Measurements from ENCODE around the gene PPARG. TPM values are rescaled to one million over a fixed set of nuclear protein-coding genes. Genes with fewer than 3 reads are reported as not detected.
A peak's percentile ranks its signal among the peaks of the same experiment; 100 is the strongest.

Gene PPARG
- total RNA-seq, 1 experiment from 2014 or later = 71.6 TPM

- DNase-seq (ENCODE audit: low read depth, low spot score) (no peak), ATAC-seq (peak; percentile 64)
- Histone ChIP-seq H4K20me1 (ENCODE audit: insufficient read depth) (no peaks in the 10 kb centered on the region), H3K9ac (ENCODE audit: low read length) (peak overlapping the region; percentile 84), H3K9me2 (ENCODE audit: insufficient read depth) (no peaks in the 10 kb centered on the region), H3K4me1 (ENCODE audit: control insufficient read depth in 1 of 2, insufficient read depth in 2 of 2, low read length in 2 of 2) (peaks cover 10 to 24% of the 10 kb centered on the region in 2 experiments; a peak in 3 of 4 replicates), H2AFZ (ENCODE audit: low read depth, low read length, poor library complexity, severe bottlenecking) (no peak overlapping the region), H3K79me2 (ENCODE audit: insufficient read depth, low read length) (peaks cover 33% of the 10 kb centered on the region), H3K4me3 (replicated peaks in 1 of 2; ENCODE audit: low read depth in 1 of 2, low read length in 2 of 2) (peak overlapping the region; percentile 71 to 73), H3K4me2 (ENCODE audit: low read length) (peak overlapping the region; percentile 92), H3K27ac (ENCODE audit: low read depth, low read length) (peak overlapping the region; percentile 87), H3K9me3 (ENCODE audit: control insufficient read depth in 1 of 2, insufficient read depth in 1 of 2, low read depth in 1 of 2, low read length in 2 of 2) (no peaks in the 10 kb centered on the region; a peak in 1 of 4 replicates), H3K27me3 (ENCODE audit: insufficient read depth, low read length) (no peaks in the 10 kb centered on the region), H3K36me3 (ENCODE audit: control insufficient read depth in 1 of 2, insufficient read depth in 2 of 2, low read length in 2 of 2) (no peaks in the 10 kb centered on the region)
- CTCF ChIA-PET = interaction anchor here (2.0 kb wide), 1 partner anchor 192 kb away, joined by 5 read pairs; no protein-coding TSS in a partner anchor
- no TSS peak for BruUV-seq (replicated peaks)
- intact Hi-C loops (cut with micrococcal nuclease) = loop anchor here (2.0 to 5.0 kb wide), 3 partner anchors 90 to 185 kb away; no protein-coding TSS in a partner anchor
- TF ChIP-seq ZNF274 (IDR thresholded peaks at IDR 0.05; ENCODE audit: low read depth, low read length) (no peak), POLR2AphosphoS5 (IDR thresholded peaks at IDR 0.05; ENCODE audit: low read depth, low read length) (no peak; the same call in 1 of the 2 replicates), RAD21 (IDR thresholded peaks at IDR 0.05; ENCODE audit: low read depth) (peak; percentile 39; the same call in 1 of the 2 replicates)
- POLR2A ChIA-PET = interaction anchor here (0.6 kb wide), 1 partner anchor 10 kb away, joined by 3 read pairs; no protein-coding TSS in a partner anchor
- RAD21 ChIA-PET (ENCODE audit: low non-redundant PET in 1 of 2, low total read pairs in 2 of 2, uncharacterized antibody in 2 of 2, unreplicated experiment in 2 of 2) = no interaction called here
Measured at GRCh38 chr3:12287727-12288181, 1.1 kb upstream of the PPARG start.

- ChIA-PET RAD21 (ENCODE audit: low non-redundant PET in 1 of 2, low total read pairs in 2 of 2, uncharacterized antibody in 2 of 2, unreplicated experiment in 2 of 2) (no interaction called here), POLR2A (no interaction called here), CTCF (interaction anchor here (2.0 kb wide), 1 partner anchor 190 kb away, joined by 5 read pairs; no protein-coding TSS in a partner anchor)
- no peaks in the 10 kb centered on the region for H3K27me3 ChIP-seq (ENCODE audit: insufficient read depth, low read length)
- H3K36me3 ChIP-seq (ENCODE audit: control insufficient read depth in 1 of 2, insufficient read depth in 2 of 2, low read length in 2 of 2) = no peaks in the 10 kb centered on the region
- peaks cover 33% of the 10 kb centered on the region for H3K79me2 ChIP-seq (ENCODE audit: insufficient read depth, low read length)
- no peaks in the 10 kb centered on the region for H3K9me2 ChIP-seq (ENCODE audit: insufficient read depth)
- no peak overlapping the region for H2AFZ ChIP-seq (ENCODE audit: low read depth, low read length, poor library complexity, severe bottlenecking)
- H3K27ac ChIP-seq (ENCODE audit: low read depth, low read length) = no peak overlapping the region
- H4K20me1 ChIP-seq (ENCODE audit: insufficient read depth) = no peaks in the 10 kb centered on the region
- intact Hi-C loops (cut with micrococcal nuclease) = loop anchor here (2.0 to 5.0 kb wide), 3 partner anchors 92 to 183 kb away; no protein-coding TSS in a partner anchor
- H3K9ac ChIP-seq (ENCODE audit: low read length) = peak overlapping the region; percentile 84; the same call in 1 of the 2 replicates
- DNase-seq (ENCODE audit: low read depth, low spot score) = no peak
- BruUV-seq (replicated peaks) = no TSS peak
- H3K9me3 ChIP-seq (ENCODE audit: control insufficient read depth in 1 of 2, insufficient read depth in 1 of 2, low read depth in 1 of 2, low read length in 2 of 2) = no peaks in the 10 kb centered on the region; a peak in 1 of 4 replicates
- ATAC-seq = no peak
- peaks cover 12 to 41% of the 10 kb centered on the region in 2 experiments for H3K4me1 ChIP-seq (ENCODE audit: control insufficient read depth in 1 of 2, insufficient read depth in 2 of 2, low read length in 2 of 2)
- peak overlapping the region in 1 of 2 experiments; percentile 73; a peak in 3 of 4 replicates for H3K4me3 ChIP-seq (replicated peaks in 1 of 2; ENCODE audit: low read depth in 1 of 2, low read length in 2 of 2)
- peak overlapping the region; percentile 92 for H3K4me2 ChIP-seq (ENCODE audit: low read length)
- TF ChIP-seq ATF3 (IDR thresholded peaks at IDR 0.05) (no peak), POLR2A (IDR thresholded peaks at IDR 0.05; ENCODE audit: borderline replicate concordance, extremely low read depth, insufficient read depth, insufficient read length) (no peak), EZH2phosphoT487 (IDR thresholded peaks at IDR 0.05; ENCODE audit: borderline replicate concordance) (no peak), SRF (IDR thresholded peaks at IDR 0.05; ENCODE audit: low read depth) (no peak), ZNF274 (IDR thresholded peaks at IDR 0.05; ENCODE audit: low read depth, low read length) (no peak), MAX (IDR thresholded peaks at IDR 0.05) (no peak), ZBTB33 (IDR thresholded peaks at IDR 0.05; ENCODE audit: extremely low read depth, insufficient replicate concordance, low read length) (no peak), POLR2AphosphoS5 (IDR thresholded peaks at IDR 0.05; ENCODE audit: low read depth, low read length) (no peak), CEBPB (IDR thresholded peaks at IDR 0.05; ENCODE audit: low read depth) (no peak), TCF7L2 (IDR thresholded peaks at IDR 0.05; ENCODE audit: borderline replicate concordance, extremely low read depth, insufficient read depth, insufficient read length) (no peak), EZH2 (IDR thresholded peaks at IDR 0.05) (no peak), EGR1 (IDR thresholded peaks at IDR 0.05; ENCODE audit: low read depth) (no peak), CTCF (IDR thresholded peaks at IDR 0.05 in 2 of 3, conservative IDR thresholded peaks at IDR 0.05 in 1 of 3; ENCODE audit: borderline replicate concordance in 1 of 3, insufficient read depth in 1 of 3, low read depth in 2 of 3, low read length in 2 of 3) (no peak), YY1 (IDR thresholded peaks at IDR 0.05; ENCODE audit: extremely low read depth, insufficient replicate concordance, low read depth, low read length) (no peak)
Measured at GRCh38 chr3:12289524-12289923, 654 bp downstream of the PPARG start.
